Thymus (tissue), 11 donors: Measurements from ENCODE around the gene CFAP43. TPM values are rescaled to one million over a fixed set of nuclear protein-coding genes. Genes with fewer than 3 reads are reported as not detected.

Experiments
- DNase-seq, 9 donors: peaks; one replicate each; pipeline ENCODE4 v3.0.0-alpha.2; 2013; ENCODE audit warnings: low spot score in 9 of 9, low read depth in 6 of 9, missing footprints in 1 of 9
- H3K27ac ChIP-seq, 2 donors: one replicate each; pipeline ENCODE4 v1.5.1; 2013; ENCODE audit warnings: control low read depth in 1 of 2, low read depth in 1 of 2, low read length in 1 of 2, mild to moderate bottlenecking in 1 of 2, moderate library complexity in 1 of 2
- H3K27me3 ChIP-seq, 2 donors: one replicate each; pipeline ENCODE4 v1.5.1; 2013; ENCODE audit warnings: low read length in 1 of 2; ENCODE audit not compliant: control insufficient read depth in 2 of 2, insufficient read depth in 1 of 2
- H3K36me3 ChIP-seq, 2 donors: one replicate each; pipeline ENCODE4 v1.5.1; 2013; ENCODE audit warnings: low read length in 1 of 2, mild to moderate bottlenecking in 1 of 2, moderate library complexity in 1 of 2; ENCODE audit not compliant: control insufficient read depth in 2 of 2, insufficient read depth in 2 of 2
- H3K4me1 ChIP-seq, 2 donors: one replicate each; pipeline ENCODE4 v1.5.1; 2013; ENCODE audit warnings: low read length in 2 of 2; ENCODE audit not compliant: control insufficient read depth in 2 of 2, insufficient read depth in 2 of 2
- H3K4me3 ChIP-seq, 2 donors: one replicate each; pipeline ENCODE4 v1.5.1; 2013; ENCODE audit warnings: low read length in 2 of 2, control low read depth in 1 of 2, mild to moderate bottlenecking in 1 of 2
- H3K9me3 ChIP-seq, 2 donors: one replicate each; pipeline ENCODE4 v1.5.1; 2013; ENCODE audit warnings: low read length in 1 of 2, mild to moderate bottlenecking in 1 of 2; ENCODE audit not compliant: control insufficient read depth in 2 of 2, insufficient read depth in 1 of 2
- WGBS: extraction: QIAGEN DNeasy Blood & Tissue Kit; methylation state at CpG from one replicate; pipeline ENCODE4 v1.1.7; 2013; 5-methylcytosine and 5-hydroxymethylcytosine counted together
- polyA plus RNA-seq: library from polyadenylated mRNA; stranded (reverse); fragments of 200-250 nt; gene quantifications from one replicate; pipeline ENCODE4 v1.2.3, GENCODE V29; 2013
- total RNA-seq: library from RNA; stranded (reverse); fragments of 120-200 nt; gene quantifications from one replicate; pipeline ENCODE4 v1.2.4, GENCODE V29; 2013
- donor health status: healthy.

CFAP43 gene
- total and polyA plus RNA-seq, 2 donors = 0.52 to 2.7 TPM

DNA sequence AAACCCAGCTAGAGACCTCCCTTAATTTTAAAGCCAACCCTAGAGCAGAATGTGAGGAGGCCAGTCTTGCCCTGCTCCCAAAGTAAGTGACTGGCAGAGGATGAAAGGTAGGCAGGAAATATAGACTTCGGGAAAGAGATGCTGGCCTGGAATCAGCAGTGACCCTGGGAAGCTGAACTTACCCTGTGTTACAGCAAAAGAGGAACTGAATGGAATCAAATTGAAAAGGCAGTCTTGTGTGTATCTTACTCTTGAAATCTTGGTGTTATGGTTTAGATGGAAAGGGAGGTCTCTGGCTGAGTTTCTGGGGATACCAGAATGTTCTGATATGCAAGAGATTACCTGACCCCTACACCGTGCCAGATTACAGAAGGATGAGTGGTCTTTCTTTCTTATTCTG, 7.9 kb upstream of the CFAP43 start:
- 57% methylated on average over 2 of the region's 2 CpGs for WGBS
- DNase-seq = no peak

DNA sequence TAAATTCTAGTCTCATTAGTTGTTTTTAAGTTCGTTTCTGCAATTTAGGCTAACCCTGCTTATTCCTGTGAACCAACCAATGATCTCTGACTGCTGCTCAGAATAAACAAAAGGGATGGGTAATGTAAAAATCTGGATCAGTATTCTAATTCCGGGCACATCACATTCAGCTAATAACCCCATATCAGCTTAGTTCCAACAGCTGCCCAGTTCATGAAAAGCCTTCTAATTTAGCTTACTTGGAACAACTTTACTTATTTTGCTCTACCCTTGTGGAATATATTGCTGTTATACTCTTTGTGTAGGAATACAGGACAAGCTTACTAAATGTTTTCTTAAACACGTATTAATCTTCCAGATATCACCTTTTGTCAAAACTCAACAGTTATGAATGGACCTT, 3.6 kb upstream of the CFAP43 start:
- DNase-seq = no peak
- H3K9me3 ChIP-seq = no peaks in the 10 kb centered on the region
- WGBS = 95% methylated on average over 3 of the region's 3 CpGs
- H3K4me3 ChIP-seq = no peak overlapping the region
- H3K27ac ChIP-seq = no peak overlapping the region
- peaks cover 3 to 9% of the 10 kb centered on the region in 2 donors for H3K4me1 ChIP-seq
- peaks cover 5 to 10% of the 10 kb centered on the region in 2 donors for H3K27me3 ChIP-seq
- no peaks in the 10 kb centered on the region for H3K36me3 ChIP-seq

More for the DNA sequence above, 7.9 kb upstream of the CFAP43 start:
- no peak overlapping the region for H3K4me3 ChIP-seq
- no peak overlapping the region for H3K27ac ChIP-seq
- H3K9me3 ChIP-seq = no peaks in the 10 kb centered on the region
- no peaks in the 10 kb centered on the region for H3K27me3 ChIP-seq
- no peaks in the 10 kb centered on the region for H3K36me3 ChIP-seq
- H3K4me1 ChIP-seq = no peaks in the 10 kb centered on the region

DNA sequence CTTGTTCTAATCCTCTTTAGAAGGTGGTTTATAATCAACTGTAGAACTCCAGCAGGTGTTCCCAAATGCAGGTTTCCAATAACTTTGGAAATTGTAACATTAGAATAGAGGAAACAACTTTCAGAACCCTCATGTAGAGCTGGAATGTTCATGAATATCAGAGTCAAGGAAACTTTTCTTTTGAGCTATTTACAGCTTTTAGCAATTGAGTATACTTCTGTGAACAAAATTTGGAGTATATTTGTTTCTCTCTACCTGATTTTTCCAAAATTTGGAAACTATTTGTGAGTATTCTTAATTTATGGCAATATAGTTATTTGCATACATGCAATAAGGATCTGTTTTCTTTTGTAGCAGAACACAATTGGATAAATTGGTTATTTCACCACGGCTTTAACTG, 2.8 kb upstream of the CFAP43 start:
- Histone ChIP-seq H3K4me3 (no peak overlapping the region), H3K27me3 (peaks cover 9 to 13% of the 10 kb centered on the region in 2 donors), H3K4me1 (peaks cover 3 to 9% of the 10 kb centered on the region in 2 donors), H3K27ac (no peak overlapping the region), H3K36me3 (no peaks in the 10 kb centered on the region), H3K9me3 (no peaks in the 10 kb centered on the region)
- 97% methylated on average over 1 of the region's 1 CpG for WGBS
- no peak for DNase-seq

DNA sequence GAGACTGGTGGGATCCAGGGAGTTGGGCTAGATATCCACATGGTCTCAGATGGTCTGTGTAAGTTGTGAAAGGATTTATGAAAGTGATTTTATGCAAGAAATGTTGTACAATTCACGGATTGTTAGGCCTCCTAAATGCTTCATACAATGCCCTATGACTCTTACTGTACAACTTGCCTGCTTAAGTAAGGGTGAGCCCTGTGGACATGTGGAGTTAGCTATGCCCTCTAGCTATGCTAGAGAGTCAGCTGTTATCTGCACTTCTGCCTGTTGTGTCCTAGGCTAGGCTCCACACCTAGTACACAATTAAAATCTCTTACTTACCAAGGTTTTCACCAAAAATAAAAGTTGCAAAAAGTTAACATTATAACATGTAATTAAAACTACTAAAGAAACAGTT, 1.7 kb upstream of the CFAP43 start:
- Histone ChIP-seq H3K27me3 (peaks cover 9 to 16% of the 10 kb centered on the region in 2 donors), H3K4me3 (no peak overlapping the region), H3K9me3 (no peaks in the 10 kb centered on the region), H3K36me3 (no peaks in the 10 kb centered on the region), H3K27ac (no peak overlapping the region), H3K4me1 (peaks cover 3 to 9% of the 10 kb centered on the region in 2 donors)
- DNase-seq = no peak
- 96% methylated on average over 1 of the region's 1 CpG for WGBS

DNA sequence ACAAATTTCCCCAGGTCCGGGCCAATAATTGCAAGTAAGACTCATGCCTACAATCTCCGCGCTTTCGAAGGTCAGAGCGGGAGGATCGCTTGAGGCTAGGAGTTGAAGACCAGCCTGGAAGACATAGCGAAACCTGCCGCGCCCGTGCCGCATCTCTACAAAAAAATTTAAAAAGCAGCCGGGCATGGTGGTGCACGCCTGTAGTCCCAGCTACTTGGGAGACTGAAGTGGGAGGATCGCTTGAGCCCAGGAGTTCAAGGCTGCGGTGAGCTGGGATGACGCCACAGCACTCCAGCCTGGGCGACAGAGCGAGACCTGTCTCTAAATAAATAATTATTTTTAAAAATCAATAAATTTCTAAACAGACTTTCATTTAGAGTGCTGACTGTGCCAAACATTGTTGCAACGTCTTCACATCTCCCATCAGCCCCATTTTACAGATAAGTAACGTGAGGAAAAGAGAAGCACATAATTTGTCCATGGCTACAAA, 494 bp upstream of the CFAP43 start:
- H3K9me3 ChIP-seq = no peaks in the 10 kb centered on the region
- H3K4me1 ChIP-seq = peaks cover 3 to 9% of the 10 kb centered on the region in 2 donors
- WGBS = 18% methylated on average over 20 of the region's 20 CpGs
- peak overlapping the region; percentile 52 to 69 for H3K4me3 ChIP-seq
- H3K27ac ChIP-seq = no peak overlapping the region
- DNase-seq = no peak
- H3K36me3 ChIP-seq = no peaks in the 10 kb centered on the region
- peaks cover 9 to 16% of the 10 kb centered on the region in 2 donors for H3K27me3 ChIP-seq

DNA sequence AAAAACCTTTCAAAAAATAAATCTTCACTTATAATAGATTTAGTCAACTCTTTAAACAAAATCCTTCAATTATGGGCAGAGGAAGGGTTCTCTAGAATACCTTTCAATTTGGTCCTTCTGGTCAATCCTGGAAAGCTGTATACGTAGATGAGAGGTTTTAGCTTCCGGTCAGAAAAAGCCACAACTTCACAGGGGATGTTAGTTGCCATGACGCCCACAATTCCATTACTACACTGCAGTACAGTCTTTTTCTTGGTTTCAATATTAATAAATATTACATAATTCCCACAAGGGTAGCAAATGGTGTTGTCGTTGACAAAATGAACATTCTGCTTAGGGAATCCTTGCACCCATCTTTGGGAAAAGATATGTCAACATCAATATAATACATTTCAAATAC, 1.7 kb downstream of the CFAP43 start:
- no peak for DNase-seq
- H3K9me3 ChIP-seq = no peaks in the 10 kb centered on the region

DNA sequence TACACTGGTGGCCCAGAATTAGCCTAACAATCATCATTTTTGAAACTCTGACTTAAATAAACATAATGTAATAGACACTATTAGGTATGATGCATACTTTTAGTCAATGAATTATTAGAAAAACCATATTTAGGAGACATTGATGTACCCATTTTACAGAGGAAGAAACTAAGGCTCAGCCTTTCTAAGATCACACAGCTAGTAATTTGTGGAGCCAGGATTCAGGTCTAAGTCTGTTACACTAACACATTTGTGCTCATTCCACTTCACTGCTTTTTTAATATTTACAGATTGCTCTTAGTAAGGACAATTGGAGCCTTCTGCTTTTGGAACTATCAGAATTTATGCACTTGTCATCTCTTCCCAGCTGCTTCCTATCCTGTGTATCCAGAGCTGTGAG, 8.9 kb downstream of the CFAP43 start:
- peaks cover 0 to 5% of the 10 kb centered on the region in 2 donors for H3K27me3 ChIP-seq
- no peaks in the 10 kb centered on the region for H3K4me1 ChIP-seq
- H3K27ac ChIP-seq = no peak overlapping the region
- no peak for DNase-seq
- no peaks in the 10 kb centered on the region for H3K36me3 ChIP-seq
- H3K4me3 ChIP-seq = no peak overlapping the region
- H3K9me3 ChIP-seq = no peaks in the 10 kb centered on the region

More for the DNA sequence above, 1.7 kb downstream of the CFAP43 start:
- H3K27me3 ChIP-seq = peaks cover 9 to 16% of the 10 kb centered on the region in 2 donors
- peaks cover 3 to 9% of the 10 kb centered on the region in 2 donors for H3K4me1 ChIP-seq
- H3K27ac ChIP-seq = no peak overlapping the region
- no peak overlapping the region for H3K4me3 ChIP-seq
- 92% methylated on average over 4 of the region's 4 CpGs for WGBS
- H3K36me3 ChIP-seq = no peaks in the 10 kb centered on the region

DNA sequence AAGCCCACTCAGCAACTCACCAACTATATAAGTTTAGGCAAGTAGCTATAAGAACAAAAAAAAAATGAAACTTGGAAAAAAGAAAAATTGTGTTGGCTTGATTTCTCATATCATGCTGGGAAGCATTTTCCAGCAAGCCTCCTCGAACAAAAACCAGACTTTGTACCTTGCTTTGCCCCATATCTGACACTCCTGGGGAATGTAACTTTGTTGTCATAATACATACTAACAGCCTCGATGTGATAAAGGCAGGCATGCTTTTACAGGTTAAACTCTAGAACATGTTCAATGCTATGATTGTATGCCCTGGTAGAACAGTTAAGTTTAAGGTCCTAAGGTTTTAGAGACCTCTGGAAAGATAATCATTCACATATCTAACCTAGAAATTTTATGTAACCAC, 11.6 kb downstream of the CFAP43 start:
- Histone ChIP-seq H3K36me3 (no peaks in the 10 kb centered on the region), H3K4me3 (no peak overlapping the region), H3K27ac (no peak overlapping the region), H3K27me3 (peaks cover 0 to 5% of the 10 kb centered on the region in 2 donors), H3K9me3 (no peaks in the 10 kb centered on the region), H3K4me1 (no peaks in the 10 kb centered on the region)
- WGBS = 93% methylated on average over 2 of the region's 2 CpGs
- no peak for DNase-seq

DNA sequence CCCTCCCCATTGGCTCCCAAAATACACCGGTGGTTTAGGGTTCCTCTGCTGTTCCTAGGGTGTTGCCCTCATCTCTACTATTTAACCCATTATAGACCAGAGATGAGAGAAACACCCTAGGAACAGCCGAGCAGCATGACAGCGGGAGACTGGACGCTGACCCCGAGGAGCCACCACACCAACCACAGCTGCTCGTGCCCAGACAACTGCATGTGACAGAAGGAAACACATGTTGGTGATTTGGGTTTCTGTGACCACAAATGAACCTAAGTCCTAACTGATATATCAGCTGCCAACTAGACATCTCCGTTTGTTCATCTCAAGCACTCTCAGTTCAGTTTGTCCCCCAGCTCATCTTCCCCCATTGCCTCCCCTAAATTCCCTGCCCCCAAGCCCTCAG, 13.4 kb downstream of the CFAP43 start:
- no peak overlapping the region for H3K4me3 ChIP-seq
- H3K27ac ChIP-seq = no peak overlapping the region
- H3K9me3 ChIP-seq = no peaks in the 10 kb centered on the region
- no peaks in the 10 kb centered on the region for H3K36me3 ChIP-seq
- H3K4me1 ChIP-seq = no peaks in the 10 kb centered on the region
- peaks cover 0 to 5% of the 10 kb centered on the region in 2 donors for H3K27me3 ChIP-seq
- no peak for DNase-seq
- whole genome bisulfite sequencing = 11% methylated on average over 7 of the region's 7 CpGs

DNA sequence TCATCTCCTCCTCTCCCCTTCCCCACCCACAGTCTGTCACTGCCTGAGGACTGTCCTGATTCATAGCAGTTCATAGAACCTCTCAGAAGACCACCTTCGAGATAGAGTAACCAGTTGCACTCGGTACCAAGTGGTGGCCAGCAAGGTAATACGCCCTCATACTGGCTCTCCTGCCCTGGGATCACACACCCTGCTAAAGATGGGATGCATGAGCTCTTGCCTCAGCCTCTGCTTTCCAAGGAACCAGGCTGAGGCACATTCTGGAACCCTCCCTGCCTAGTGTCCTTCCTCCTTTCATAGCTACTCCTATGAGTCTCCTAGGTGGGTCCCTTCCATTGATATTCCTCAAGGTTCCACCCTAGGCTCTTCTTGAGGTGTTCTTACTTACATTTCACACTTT, 15.5 kb downstream of the CFAP43 start:
- Histone ChIP-seq H3K4me3 (no peak overlapping the region), H3K27ac (no peak overlapping the region), H3K27me3 (peaks cover 0 to 5% of the 10 kb centered on the region in 2 donors), H3K4me1 (no peaks in the 10 kb centered on the region), H3K9me3 (no peaks in the 10 kb centered on the region), H3K36me3 (no peaks in the 10 kb centered on the region)
- no peak for DNase-seq
- WGBS = 97% methylated on average over 3 of the region's 3 CpGs
